HepG2 (cell line): ENCODE data around the gene GMEB2. TPM values are rescaled to one million over a fixed set of nuclear protein-coding genes. Genes with fewer than 3 reads are reported as not detected.

ENCODE experiments used
- ATAC-seq: fragments of 200-7000 bp; cut with Tn5 transposase; 3 replicates; pipeline ENCODE4 v1.9.1; 2020; ENCODE audit warnings: mild to moderate bottlenecking, moderate library complexity
- BruUV-seq: library from RNA; stranded (reverse); fragments of 400-500 nt; replicated peaks from 2 replicates; lab custom pipeline; 2021; lab: Mats Ljungman, UMichigan
- CTCF ChIA-PET: fragments of 300-600 bp; formaldehyde crosslinking; extraction: SDS; loops from one replicate; lab custom pipeline; 2021; ENCODE audit warnings: low total read pairs, inconsistent platforms, low intra/inter-chr PET ratio; lab: Yijun Ruan, JAX
- POLR2A ChIA-PET: fragments of 350-600 bp; sonication (Branson Sonifier 250); formaldehyde crosslinking; loops from one replicate; lab custom pipeline; 2020; ENCODE audit warnings: antibody characterized with exemption, inconsistent platforms; lab: Yijun Ruan, JAX
- DNase-seq: peaks from one replicate; pipeline ENCODE4 v3.0.0-alpha.2; 2015; ENCODE audit warnings: low spot score
- FAIRE-seq: peaks from 3 replicates; lab custom pipeline; 2011; peaks lifted over from hg19 to GRCh38; lab: Jason Lieb, UNC
- H2AFZ ChIP-seq: one replicate; pipeline ENCODE4 v1.6.1; 2011; ENCODE audit warnings: low read length, inconsistent platforms
- H3K27ac ChIP-seq: fragments of 300-600 bp; 3 replicates; pipeline ENCODE4 v1.8.0; 2011; ENCODE audit warnings: mixed run types, mild to moderate bottlenecking, mixed read lengths, low read length, inconsistent platforms; ENCODE audit not compliant: insufficient read depth; ENCODE audit errors: extremely low read length
- H3K27me3 ChIP-seq, 2 experiments: fragments of 200-600 bp in 1 of 2; 2 replicates in 1 of 2; 3 replicates in 1 of 2; pipeline versions ENCODE4 v1.6.0 to v1.8.0; 2011; ENCODE audit warnings: low read length in 2 of 2, mild to moderate bottlenecking in 2 of 2, moderate library complexity in 2 of 2, inconsistent platforms in 1 of 2; ENCODE audit not compliant: insufficient read depth in 2 of 2, control insufficient read depth in 1 of 2
- H3K36me3 ChIP-seq, 2 experiments: fragments of 200-600 bp in 1 of 2; replicated peaks in 1 of 2; 2 replicates in 1 of 2; 3 replicates in 1 of 2; pipeline versions ENCODE4 v1.5.1 to v1.8.0; 2011; ENCODE audit warnings: low read length in 2 of 2, inconsistent platforms in 1 of 2; ENCODE audit not compliant: insufficient read depth in 2 of 2, control insufficient read depth in 1 of 2
- H3K4me1 ChIP-seq: 2 replicates; pipeline ENCODE4 v1.5.1; 2012; ENCODE audit warnings: low read length, inconsistent platforms; ENCODE audit not compliant: insufficient read depth
- H3K4me2 ChIP-seq: 2 replicates; pipeline ENCODE4 v1.6.0; 2011; ENCODE audit warnings: low read depth, low read length, inconsistent platforms
- H3K4me3 ChIP-seq, 3 experiments: fragments of 200-600 bp in 1 of 3; sonication (generic), shearing (Covaris generic) in 1 of 3; replicated peaks in 1 of 3; 2 replicates each; pipeline ENCODE4 v1.5.1; 2011 to 2016; ENCODE audit warnings: low read length in 3 of 3, inconsistent platforms in 2 of 3, low read depth in 2 of 3, mild to moderate bottlenecking in 2 of 3, control low read depth in 1 of 3, mixed read lengths in 1 of 3; ENCODE audit not compliant: insufficient read depth in 1 of 3
- H3K79me2 ChIP-seq: one replicate; pipeline ENCODE4 v1.6.1; 2011; ENCODE audit warnings: low read length, inconsistent platforms; ENCODE audit not compliant: insufficient read depth
- H3K9ac ChIP-seq: 2 replicates; pipeline ENCODE4 v1.6.0; 2011; ENCODE audit warnings: mild to moderate bottlenecking, low read depth, low read length, inconsistent platforms; ENCODE audit not compliant: insufficient read depth
- H3K9me3 ChIP-seq: 2 replicates; pipeline ENCODE4 v1.5.1; 2012; ENCODE audit warnings: mild to moderate bottlenecking, low read length
- H4K20me1 ChIP-seq: 2 replicates; pipeline ENCODE4 v1.6.0; 2011; ENCODE audit warnings: inconsistent platforms, mild to moderate bottlenecking, low read length, moderate library complexity; ENCODE audit not compliant: insufficient read depth
- AGO1 ChIP-seq: fragments of 200-400 bp; formaldehyde crosslinking; IDR thresholded peaks from 2 replicates; pipeline ENCODE4 v1.6.1; 2017; ENCODE audit warnings: mild to moderate bottlenecking, low read depth, low read length, moderate library complexity; ENCODE audit not compliant: poor library complexity, severe bottlenecking
- AHR ChIP-seq: IDR thresholded peaks from 2 replicates; pipeline ENCODE4 v1.6.1; 2018; ENCODE audit warnings: missing genetic modification reagents, missing compliant biosample characterization
- ATF7 ChIP-seq, 2 experiments: fragments of 450-650 bp in 1 of 2; sonication (generic) in 1 of 2; formaldehyde crosslinking in 1 of 2; IDR thresholded peaks; 2 replicates each; pipeline versions ENCODE4 v1.4.0 to v1.6.1; 2016 to 2020; ENCODE audit warnings: antibody characterized with exemption in 1 of 2, mild to moderate bottlenecking in 1 of 2, missing genetic modification reagents in 1 of 2
- CC2D1A ChIP-seq: sonication (generic); formaldehyde crosslinking; IDR thresholded peaks from 2 replicates; pipeline ENCODE4 v1.8.1; 2023; ENCODE audit warnings: mild to moderate bottlenecking, missing genetic modification reagents
- DMTF1 ChIP-seq: sonication (generic); formaldehyde crosslinking; IDR thresholded peaks from 2 replicates; pipeline ENCODE4 v1.4.0; 2020; ENCODE audit warnings: mild to moderate bottlenecking, missing genetic modification reagents
- NONO ChIP-seq, 2 experiments: fragments of 450-650 bp in 1 of 2; sonication (generic) in 1 of 2; formaldehyde crosslinking in 1 of 2; IDR thresholded peaks in 1 of 2; conservative IDR thresholded peaks in 1 of 2; 2 replicates each; pipeline versions ENCODE4 v1.6.1 to v1.8.0; 2017 to 2022; ENCODE audit warnings: mild to moderate bottlenecking in 1 of 2, missing genetic modification reagents in 1 of 2, moderate library complexity in 1 of 2
- NR3C1 ChIP-seq: sonication (generic); formaldehyde crosslinking; IDR thresholded peaks from 2 replicates; pipeline ENCODE4 v1.4.0; 2020; ENCODE audit warnings: missing genetic modification reagents
- PCBP1 ChIP-seq: fragments of 200-400 bp; formaldehyde crosslinking; IDR thresholded peaks from 2 replicates; pipeline ENCODE4 v1.6.1; 2017; ENCODE audit warnings: mild to moderate bottlenecking, low read depth, low read length, borderline replicate concordance
- RBAK ChIP-seq: sonication (generic); formaldehyde crosslinking; IDR thresholded peaks from 2 replicates; pipeline ENCODE4 v1.5.1; 2020; ENCODE audit warnings: mild to moderate bottlenecking, missing genetic modification reagents
- SRSF1 ChIP-seq: fragments of 200-400 bp; formaldehyde crosslinking; optimal IDR thresholded peaks from 2 replicates; pipeline ENCODE3; 2017; ENCODE audit warnings: mild to moderate bottlenecking, low read depth, low read length, moderate library complexity
- ZC3H13 ChIP-seq: sonication (generic); formaldehyde crosslinking; IDR thresholded peaks from 2 replicates; pipeline ENCODE4 v1.8.1; 2023; ENCODE audit warnings: mild to moderate bottlenecking, missing genetic modification reagents, moderate library complexity
- ZNF121 ChIP-seq: sonication (generic); formaldehyde crosslinking; IDR thresholded peaks from 2 replicates; pipeline ENCODE4 v1.5.0; 2020; ENCODE audit warnings: mild to moderate bottlenecking, missing genetic modification reagents
- ZNF512 ChIP-seq: sonication (generic); formaldehyde crosslinking; IDR thresholded peaks from 2 replicates; pipeline ENCODE4 v1.4.0; 2020; ENCODE audit warnings: mild to moderate bottlenecking, missing genetic modification reagents
- ZNF816 ChIP-seq: sonication (generic); formaldehyde crosslinking; IDR thresholded peaks from 2 replicates; pipeline ENCODE4 v1.8.0; 2022; ENCODE audit warnings: missing genetic modification reagents, mild to moderate bottlenecking, borderline replicate concordance
- WGBS: methylation state at CpG from one replicate; pipeline ENCODE4 v1.1.6; 2017; ENCODE audit warnings: low lambda C conversion rate; 5-methylcytosine and 5-hydroxymethylcytosine counted together
- in situ Hi-C: cut with HindIII; loops from 2 replicates; pipeline ENCODE4 v1.10.0; 2017; ENCODE audit warnings: low pct_unique_long_range_greater_than_20kb; ENCODE audit not compliant: extremely low pct_ligation_motif_present
- intact Hi-C: fragments of 100-400 bp; cut with micrococcal nuclease; formaldehyde crosslinking; loops from one replicate; pipeline ENCODE4 v1.10.0; 2022; ENCODE audit not compliant: unreplicated experiment
- polyA plus RNA-seq, 8 experiments: library from polyadenylated mRNA; depleted of rRNA in 3 of 8; stranded (reverse) in 7 of 8; unstranded in 1 of 8; fragments of >200 nt; fragmentation: Illumina TruSeq in 4 of 8; extraction: Trizol in 4 of 8; gene quantifications; 2 replicates each; pipeline versions ENCODE4 v1.2.1 to v1.2.3, GENCODE V29; 2011 to 2016; ENCODE audit warnings: low read depth in 4 of 8, missing spikeins in 1 of 8, mixed read lengths in 1 of 8; ENCODE audit not compliant: insufficient read depth in 1 of 8
- total RNA-seq, 5 experiments: library from RNA; depleted of rRNA; stranded (reverse); fragments of >200 nt; fragmentation: Illumina TruSeq; extraction: Trizol; gene quantifications; 2 replicates each; pipeline ENCODE4 v1.2.3, GENCODE V29; 2016; ENCODE audit warnings: low read depth in 1 of 5

GMEB2 gene
- total and polyA plus RNA-seq, 2 of the 13 experiments (the other 11 are each of a cell fraction or from before 2014, with no cell fraction given): 10.6 to 12.4 TPM

GRCh38 chr20:63566395-63567135 lies 60.3 kb downstream of the GMEB2 start:
- no peaks in the 10 kb centered on the region for H3K9me3 ChIP-seq
- FAIRE-seq: no peak
- WGBS: 83% methylated on average over 39 of the region's 46 CpGs
- no peak overlapping the region for H3K4me3 ChIP-seq
- H3K9ac ChIP-seq: no peak overlapping the region
- BruUV-seq: no TSS peak
- no peak for DNase-seq
- no peak overlapping the region for H3K4me2 ChIP-seq
- no peaks in the 10 kb centered on the region for H3K27me3 ChIP-seq
- no peak overlapping the region for H2AFZ ChIP-seq
- ATAC-seq: no peak
- in situ Hi-C loops: no loop called here
- no peaks in the 10 kb centered on the region for H3K4me1 ChIP-seq
- H3K79me2 ChIP-seq: no peaks in the 10 kb centered on the region
- no peak overlapping the region for H3K27ac ChIP-seq
- ChIA-PET POLR2A (no interaction called here), CTCF (no interaction called here)
- H3K36me3 ChIP-seq: no peaks in the 10 kb centered on the region
- intact Hi-C loops: no loop called here
- TF ChIP-seq ZNF121 (CRISPR knock-in tag) (no peak), CC2D1A (CRISPR knock-in tag) (no peak), AHR (CRISPR knock-in tag) (no peak), ZC3H13 (CRISPR knock-in tag) (0 out of 2 replicates have a peak, but pooled peaks have one; percentile 28), DMTF1 (CRISPR knock-in tag) (no peak), NONO (IDR thresholded peaks at IDR 0.05) (no peak), NONO (CRISPR knock-in tag; conservative IDR thresholded peaks at IDR 0.05) (0 out of 2 replicates have a peak, but pooled peaks have one; percentile 6), ZNF816 (CRISPR knock-in tag) (no peak), SRSF1 (no peak), ZNF512 (CRISPR knock-in tag) (no peak), ATF7 (IDR thresholded peaks at IDR 0.05) (no peak), ATF7 (CRISPR knock-in tag; IDR thresholded peaks at IDR 0.05) (no peak), AGO1 (peak; percentile 17), RBAK (CRISPR knock-in tag) (no peak), PCBP1 (0 out of 2 replicates have a peak, but pooled peaks have one; percentile 10), NR3C1 (no peak)
- TF ChIP-seq, all 625 proteins: peak for 4
- H4K20me1 ChIP-seq: peaks cover 2% of the 10 kb centered on the region; the same call in 1 of the 2 replicates
